ENCODE data around the gene MEMO1. TPM values are rescaled to one million over a fixed set of nuclear protein-coding genes. Genes with fewer than 3 reads are reported as not detected.
A peak's percentile ranks its signal among the peaks of the same experiment; 100 is the strongest.

Gene MEMO1
- polyA plus RNA-seq, 1 of the 3 experiments (the other 2 are of a cell fraction): 54.3 TPM

DNA sequence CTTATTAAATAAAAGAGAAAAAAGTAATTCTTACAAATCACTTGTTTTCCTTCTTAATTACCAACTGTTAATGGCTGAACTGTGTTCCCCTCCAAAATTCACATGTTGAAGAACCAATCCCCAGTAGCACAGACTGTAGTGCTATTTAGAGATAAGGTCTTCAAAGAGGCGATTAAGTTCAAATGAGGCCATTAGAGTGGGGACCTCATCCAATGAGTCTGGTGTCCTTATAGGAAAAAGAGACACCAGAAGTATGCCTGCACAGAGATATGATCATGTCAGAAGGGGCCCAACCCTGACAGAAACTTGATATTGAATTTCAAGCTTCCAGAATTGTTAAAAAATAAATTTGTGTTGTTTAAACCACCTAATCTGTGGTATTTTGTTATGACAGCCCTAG is 89.8 kb downstream of the MEMO1 start:
- no peak overlapping the region for H3K4me3 ChIP-seq (ENCODE audit: low read depth in 2 of 2, low read length in 1 of 2)
- H3K9ac ChIP-seq: no peak overlapping the region
- 54% methylated on average over 1 of the region's 1 CpG for whole genome bisulfite sequencing (ENCODE audit: low lambda C conversion rate)
- ChIA-PET POLR2A (no interaction called here), CTCF (interaction anchor here (1.0 kb wide), 1 partner anchor 17 kb away, joined by 3 read pairs; no protein-coding TSS in a partner anchor)
- H3K4me2 ChIP-seq: no peak overlapping the region
- TF ChIP-seq RCOR1 (IDR thresholded peaks at IDR 0.05; ENCODE audit: low read length) (no peak), GABPA (IDR thresholded peaks at IDR 0.05; ENCODE audit: low read depth) (no peak), RXRA (IDR thresholded peaks at IDR 0.05; ENCODE audit: borderline replicate concordance, low read depth) (no peak), SIN3A (IDR thresholded peaks at IDR 0.05; ENCODE audit: borderline replicate concordance, low read depth, low read length) (no peak), RAD21 (IDR thresholded peaks at IDR 0.05; ENCODE audit: low read length) (no peak), POLR2AphosphoS5 (IDR thresholded peaks at IDR 0.05; ENCODE audit: low read depth, low read length) (no peak)
- TF ChIP-seq, protein P1, sequence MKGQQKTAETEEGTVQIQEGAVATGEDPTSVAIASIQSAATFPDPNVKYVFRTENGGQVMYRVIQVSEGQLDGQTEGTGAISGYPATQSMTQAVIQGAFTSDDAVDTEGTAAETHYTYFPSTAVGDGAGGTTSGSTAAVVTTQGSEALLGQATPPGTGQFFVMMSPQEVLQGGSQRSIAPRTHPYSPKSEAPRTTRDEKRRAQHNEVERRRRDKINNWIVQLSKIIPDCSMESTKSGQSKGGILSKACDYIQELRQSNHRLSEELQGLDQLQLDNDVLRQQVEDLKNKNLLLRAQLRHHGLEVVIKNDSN (IDR thresholded peaks at IDR 0.05; ENCODE audit: borderline replicate concordance, low read depth): no peak
- no peaks in the 10 kb centered on the region for H3F3A ChIP-seq (replicated peaks; ENCODE audit: insufficient read depth)
- H3K79me2 ChIP-seq (ENCODE audit: insufficient read depth): no peaks in the 10 kb centered on the region
- no peaks in the 10 kb centered on the region for H3K9me3 ChIP-seq
- 0 out of 4 replicates have a peak overlapping the region, but pooled peaks of 1 of the 2 experiments have one; percentile 39 for H3K27ac ChIP-seq (ENCODE audit: low read depth in 2 of 2, low read length in 1 of 2)
- H3K36me3 ChIP-seq (replicated peaks in 1 of 2; ENCODE audit: control insufficient read depth in 1 of 2, insufficient read depth in 2 of 2, low read length in 1 of 2): peaks cover 15 to 40% of the 10 kb centered on the region in 2 experiments
- no peaks in the 10 kb centered on the region for H4K20me1 ChIP-seq (ENCODE audit: insufficient read depth)
- no peaks in the 10 kb centered on the region for H3K9me2 ChIP-seq
- no peak overlapping the region for H2AFZ ChIP-seq (ENCODE audit: low read depth)
- peak; percentile 11 for DNase-seq
- no peaks in the 10 kb centered on the region for H3K27me3 ChIP-seq (ENCODE audit: insufficient read depth)
- peaks cover 0 to 2% of the 10 kb centered on the region in 2 experiments; a peak in 1 of 4 replicates for H3K4me1 ChIP-seq (ENCODE audit: control insufficient read depth in 1 of 2, insufficient read depth in 2 of 2, low read depth in 1 of 2, low read length in 1 of 2)

DNA sequence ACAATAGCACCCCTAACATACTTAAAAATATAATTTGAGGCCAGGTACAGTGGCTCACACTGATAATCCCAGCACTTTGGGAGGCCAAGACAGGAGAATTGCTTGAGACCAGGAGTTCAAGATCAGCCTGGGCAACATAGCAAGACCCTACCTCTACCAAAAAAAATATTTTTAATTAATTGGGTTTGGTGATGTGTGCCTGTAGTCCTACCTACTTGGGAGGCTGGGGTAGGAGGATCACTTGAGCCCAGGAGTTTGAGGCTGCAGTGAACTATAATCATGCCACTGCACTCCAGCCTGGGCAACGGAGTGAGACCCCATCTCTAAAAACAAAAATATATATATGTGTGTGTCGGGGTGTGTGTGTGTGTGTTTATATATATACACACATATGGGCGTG is 91.3 kb downstream of the MEMO1 start:
- H2AFZ ChIP-seq (ENCODE audit: low read depth): no peak overlapping the region
- H4K20me1 ChIP-seq (ENCODE audit: insufficient read depth): no peaks in the 10 kb centered on the region
- H3K79me2 ChIP-seq (ENCODE audit: insufficient read depth): no peaks in the 10 kb centered on the region
- no peaks in the 10 kb centered on the region for H3K9me3 ChIP-seq
- DNase-seq: no peak
- no peak overlapping the region for H3K27ac ChIP-seq (ENCODE audit: low read depth in 2 of 2, low read length in 1 of 2)
- no peak overlapping the region for H3K9ac ChIP-seq
- CTCF ChIA-PET: no interaction called here
- H3K27me3 ChIP-seq (ENCODE audit: insufficient read depth): no peaks in the 10 kb centered on the region
- H3F3A ChIP-seq (replicated peaks; ENCODE audit: insufficient read depth): peaks cover under 1% of the 10 kb centered on the region
- no peak overlapping the region for H3K4me3 ChIP-seq (ENCODE audit: low read depth in 2 of 2, low read length in 1 of 2)
- H3K9me2 ChIP-seq: no peaks in the 10 kb centered on the region
- H3K4me2 ChIP-seq: no peak overlapping the region
- H3K4me1 ChIP-seq (ENCODE audit: control insufficient read depth in 1 of 2, insufficient read depth in 2 of 2, low read depth in 1 of 2, low read length in 1 of 2): peaks cover 0 to 2% of the 10 kb centered on the region in 2 experiments; a peak in 1 of 4 replicates
- 92% methylated on average over 3 of the region's 3 CpGs for WGBS (ENCODE audit: low lambda C conversion rate)
- H3K36me3 ChIP-seq (replicated peaks in 1 of 2; ENCODE audit: control insufficient read depth in 1 of 2, insufficient read depth in 2 of 2, low read length in 1 of 2): peaks cover 15 to 38% of the 10 kb centered on the region in 2 experiments
- TF ChIP-seq SMC3 (IDR thresholded peaks at IDR 0.05; ENCODE audit: low read depth, low read length): no peak
- no peak for TF ChIP-seq MEF2A (IDR thresholded peaks at IDR 0.05; ENCODE audit: borderline replicate concordance, low read depth)
- no peak for TF ChIP-seq RCOR1 (IDR thresholded peaks at IDR 0.05; ENCODE audit: low read length)
- TF ChIP-seq RFX5 (IDR thresholded peaks at IDR 0.05; ENCODE audit: low read length): no peak
- TF ChIP-seq EP300 (IDR thresholded peaks at IDR 0.05; ENCODE audit: borderline replicate concordance in 1 of 2, low read depth in 1 of 2, low read length in 1 of 2): no peak
- TF ChIP-seq, protein P2, sequence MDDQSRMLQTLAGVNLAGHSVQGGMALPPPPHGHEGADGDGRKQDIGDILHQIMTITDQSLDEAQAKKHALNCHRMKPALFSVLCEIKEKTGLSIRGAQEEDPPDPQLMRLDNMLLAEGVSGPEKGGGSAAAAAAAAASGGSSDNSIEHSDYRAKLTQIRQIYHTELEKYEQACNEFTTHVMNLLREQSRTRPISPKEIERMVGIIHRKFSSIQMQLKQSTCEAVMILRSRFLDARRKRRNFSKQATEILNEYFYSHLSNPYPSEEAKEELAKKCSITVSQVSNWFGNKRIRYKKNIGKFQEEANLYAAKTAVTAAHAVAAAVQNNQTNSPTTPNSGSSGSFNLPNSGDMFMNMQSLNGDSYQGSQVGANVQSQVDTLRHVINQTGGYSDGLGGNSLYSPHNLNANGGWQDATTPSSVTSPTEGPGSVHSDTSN (IDR thresholded peaks at IDR 0.05): no peak
- no peak for TF ChIP-seq TAF1 (IDR thresholded peaks at IDR 0.05; ENCODE audit: borderline replicate concordance, low read depth, low read length)
- TF ChIP-seq, protein P1 (IDR thresholded peaks at IDR 0.05; ENCODE audit: borderline replicate concordance, low read depth): no peak
- POLR2A ChIA-PET: no interaction called here
